Measurements from ENCODE around the gene GSDMA. TPM values are rescaled to one million over a fixed set of nuclear protein-coding genes. Genes with fewer than 3 reads are reported as not detected.

The GSDMA gene
- total and polyA plus RNA-seq, 4 donors: 0.06 to 0.23 (median 0.13) TPM

DNA sequence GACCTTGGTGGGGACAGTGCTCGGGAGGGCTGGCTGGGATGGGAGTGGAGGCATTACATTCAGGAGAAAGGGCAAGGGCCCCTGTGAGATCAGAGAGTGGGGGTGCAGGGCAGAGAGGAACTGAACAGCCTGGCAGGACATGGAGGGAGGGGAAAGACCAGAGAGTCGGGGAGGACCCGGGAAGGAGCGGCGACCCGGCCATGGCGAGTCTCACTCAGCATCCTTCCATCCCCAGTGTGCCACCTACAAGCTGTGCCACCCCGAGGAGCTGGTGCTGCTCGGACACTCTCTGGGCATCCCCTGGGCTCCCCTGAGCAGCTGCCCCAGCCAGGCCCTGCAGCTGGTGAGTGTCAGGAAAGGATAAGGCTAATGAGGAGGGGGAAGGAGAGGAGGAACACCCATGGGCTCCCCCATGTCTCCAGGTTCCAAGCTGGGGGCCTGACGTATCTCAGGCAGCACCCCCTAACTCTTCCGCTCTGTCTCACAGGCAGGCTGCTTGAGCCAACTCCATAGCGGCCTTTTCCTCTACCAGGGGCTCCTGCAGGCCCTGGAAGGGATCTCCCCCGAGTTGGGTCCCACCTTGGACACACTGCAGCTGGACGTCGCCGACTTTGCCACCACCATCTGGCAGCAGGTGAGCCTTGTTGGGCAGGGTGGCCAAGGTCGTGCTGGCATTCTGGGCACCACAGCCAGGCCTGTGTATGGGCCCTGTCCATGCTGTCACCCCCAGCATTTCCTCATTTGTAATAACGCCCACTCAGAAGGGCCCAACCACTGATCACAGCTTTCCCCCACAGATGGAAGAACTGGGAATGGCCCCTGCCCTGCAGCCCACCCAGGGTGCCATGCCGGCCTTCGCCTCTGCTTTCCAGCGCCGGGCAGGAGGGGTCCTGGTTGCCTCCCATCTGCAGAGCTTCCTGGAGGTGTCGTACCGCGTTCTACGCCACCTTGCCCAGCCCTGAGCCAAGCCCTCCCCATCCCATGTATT is 53.5 kb downstream of the GSDMA start:
- no peak for DNase-seq (ENCODE audit: low spot score)
- H3K4me1 ChIP-seq (ENCODE audit: control insufficient read depth in 4 of 4, insufficient read depth in 4 of 4, low read length in 3 of 4): peaks cover 0 to 9% (median 0%) of the 10 kb centered on the region in 4 donors
- no peaks in the 10 kb centered on the region for H3K9me3 ChIP-seq (ENCODE audit: control insufficient read depth in 4 of 4, low read length in 3 of 4)
- no peaks in the 10 kb centered on the region for H3K27me3 ChIP-seq (ENCODE audit: control insufficient read depth in 4 of 4, insufficient read depth in 4 of 4, low read length in 3 of 4)
- H3K4me3 ChIP-seq (ENCODE audit: low read depth in 1 of 3, low read length in 3 of 3): no peak overlapping the region
- no peak for TF ChIP-seq EGR1 (IDR thresholded peaks at IDR 0.05; ENCODE audit: low read depth in 2 of 2)
- 82% methylated on average over 26 of the region's 26 CpGs for WGBS
- H3K9ac ChIP-seq (ENCODE audit: low read depth in 1 of 2, low read length in 2 of 2): no peak overlapping the region
- no peak overlapping the region for H3K27ac ChIP-seq (ENCODE audit: low read depth in 1 of 2, low read length in 2 of 2)
- peaks cover 0 to 6% (median 0%) of the 10 kb centered on the region in 4 donors for H3K36me3 ChIP-seq (ENCODE audit: control insufficient read depth in 4 of 4, insufficient read depth in 3 of 4, low read depth in 1 of 4, low read length in 3 of 4)

GRCh38 chr17:40017422-40018080 is 54.7 kb downstream of the GSDMA start:
- Histone ChIP-seq H3K27me3 (ENCODE audit: control insufficient read depth in 4 of 4, insufficient read depth in 4 of 4, low read length in 3 of 4) (no peaks in the 10 kb centered on the region), H3K27ac (ENCODE audit: low read depth in 1 of 2, low read length in 2 of 2) (no peak overlapping the region), H3K36me3 (ENCODE audit: control insufficient read depth in 4 of 4, insufficient read depth in 3 of 4, low read depth in 1 of 4, low read length in 3 of 4) (peaks cover 0 to 17% (median 7%) of the 10 kb centered on the region in 4 donors), H3K9ac (ENCODE audit: low read depth in 1 of 2, low read length in 2 of 2) (no peak overlapping the region), H3K4me1 (ENCODE audit: control insufficient read depth in 4 of 4, insufficient read depth in 4 of 4, low read length in 3 of 4) (peaks cover 0 to 9% (median 0%) of the 10 kb centered on the region in 4 donors), H3K4me3 (ENCODE audit: low read depth in 1 of 3, low read length in 3 of 3) (no peak overlapping the region), H3K9me3 (ENCODE audit: control insufficient read depth in 4 of 4, low read length in 3 of 4) (no peaks in the 10 kb centered on the region)
- no peak for DNase-seq (ENCODE audit: low spot score)
- TF ChIP-seq RXRA (IDR thresholded peaks at IDR 0.05) (no peak), HNF4G (IDR thresholded peaks at IDR 0.05) (no peak), SP1 (IDR thresholded peaks at IDR 0.05) (no peak), TAF1 (conservative IDR thresholded peaks at IDR 0.05) (no peak), GABPA (IDR thresholded peaks at IDR 0.05 in 1 of 2, conservative IDR thresholded peaks at IDR 0.05 in 1 of 2) (no peak), JUND (IDR thresholded peaks at IDR 0.05) (no peak), YY1 (IDR thresholded peaks at IDR 0.05) (no peak), RAD21 (IDR thresholded peaks at IDR 0.05) (no peak), FOXA2 (IDR thresholded peaks at IDR 0.05) (no peak), EGR1 (IDR thresholded peaks at IDR 0.05; ENCODE audit: low read depth in 2 of 2) (no peak), NR2F2 (IDR thresholded peaks at IDR 0.05) (no peak), HNF4A (conservative IDR thresholded peaks at IDR 0.05) (no peak), FOXA1 (IDR thresholded peaks at IDR 0.05) (no peak)
- TF ChIP-seq, protein P1, sequence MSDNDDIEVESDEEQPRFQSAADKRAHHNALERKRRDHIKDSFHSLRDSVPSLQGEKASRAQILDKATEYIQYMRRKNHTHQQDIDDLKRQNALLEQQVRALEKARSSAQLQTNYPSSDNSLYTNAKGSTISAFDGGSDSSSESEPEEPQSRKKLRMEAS (IDR thresholded peaks at IDR 0.05): no peak
- TF ChIP-seq, protein P2, sequence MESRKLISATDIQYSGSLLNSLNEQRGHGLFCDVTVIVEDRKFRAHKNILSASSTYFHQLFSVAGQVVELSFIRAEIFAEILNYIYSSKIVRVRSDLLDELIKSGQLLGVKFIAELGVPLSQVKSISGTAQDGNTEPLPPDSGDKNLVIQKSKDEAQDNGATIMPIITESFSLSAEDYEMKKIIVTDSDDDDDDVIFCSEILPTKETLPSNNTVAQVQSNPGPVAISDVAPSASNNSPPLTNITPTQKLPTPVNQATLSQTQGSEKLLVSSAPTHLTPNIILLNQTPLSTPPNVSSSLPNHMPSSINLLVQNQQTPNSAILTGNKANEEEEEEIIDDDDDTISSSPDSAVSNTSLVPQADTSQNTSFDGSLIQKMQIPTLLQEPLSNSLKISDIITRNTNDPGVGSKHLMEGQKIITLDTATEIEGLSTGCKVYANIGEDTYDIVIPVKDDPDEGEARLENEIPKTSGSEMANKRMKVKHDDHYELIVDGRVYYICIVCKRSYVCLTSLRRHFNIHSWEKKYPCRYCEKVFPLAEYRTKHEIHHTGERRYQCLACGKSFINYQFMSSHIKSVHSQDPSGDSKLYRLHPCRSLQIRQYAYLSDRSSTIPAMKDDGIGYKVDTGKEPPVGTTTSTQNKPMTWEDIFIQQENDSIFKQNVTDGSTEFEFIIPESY (IDR thresholded peaks at IDR 0.05): no peak
- TF ChIP-seq, protein P3, sequence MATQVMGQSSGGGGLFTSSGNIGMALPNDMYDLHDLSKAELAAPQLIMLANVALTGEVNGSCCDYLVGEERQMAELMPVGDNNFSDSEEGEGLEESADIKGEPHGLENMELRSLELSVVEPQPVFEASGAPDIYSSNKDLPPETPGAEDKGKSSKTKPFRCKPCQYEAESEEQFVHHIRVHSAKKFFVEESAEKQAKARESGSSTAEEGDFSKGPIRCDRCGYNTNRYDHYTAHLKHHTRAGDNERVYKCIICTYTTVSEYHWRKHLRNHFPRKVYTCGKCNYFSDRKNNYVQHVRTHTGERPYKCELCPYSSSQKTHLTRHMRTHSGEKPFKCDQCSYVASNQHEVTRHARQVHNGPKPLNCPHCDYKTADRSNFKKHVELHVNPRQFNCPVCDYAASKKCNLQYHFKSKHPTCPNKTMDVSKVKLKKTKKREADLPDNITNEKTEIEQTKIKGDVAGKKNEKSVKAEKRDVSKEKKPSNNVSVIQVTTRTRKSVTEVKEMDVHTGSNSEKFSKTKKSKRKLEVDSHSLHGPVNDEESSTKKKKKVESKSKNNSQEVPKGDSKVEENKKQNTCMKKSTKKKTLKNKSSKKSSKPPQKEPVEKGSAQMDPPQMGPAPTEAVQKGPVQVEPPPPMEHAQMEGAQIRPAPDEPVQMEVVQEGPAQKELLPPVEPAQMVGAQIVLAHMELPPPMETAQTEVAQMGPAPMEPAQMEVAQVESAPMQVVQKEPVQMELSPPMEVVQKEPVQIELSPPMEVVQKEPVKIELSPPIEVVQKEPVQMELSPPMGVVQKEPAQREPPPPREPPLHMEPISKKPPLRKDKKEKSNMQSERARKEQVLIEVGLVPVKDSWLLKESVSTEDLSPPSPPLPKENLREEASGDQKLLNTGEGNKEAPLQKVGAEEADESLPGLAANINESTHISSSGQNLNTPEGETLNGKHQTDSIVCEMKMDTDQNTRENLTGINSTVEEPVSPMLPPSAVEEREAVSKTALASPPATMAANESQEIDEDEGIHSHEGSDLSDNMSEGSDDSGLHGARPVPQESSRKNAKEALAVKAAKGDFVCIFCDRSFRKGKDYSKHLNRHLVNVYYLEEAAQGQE (IDR thresholded peaks at IDR 0.05): no peak
- TF ChIP-seq, protein P4, sequence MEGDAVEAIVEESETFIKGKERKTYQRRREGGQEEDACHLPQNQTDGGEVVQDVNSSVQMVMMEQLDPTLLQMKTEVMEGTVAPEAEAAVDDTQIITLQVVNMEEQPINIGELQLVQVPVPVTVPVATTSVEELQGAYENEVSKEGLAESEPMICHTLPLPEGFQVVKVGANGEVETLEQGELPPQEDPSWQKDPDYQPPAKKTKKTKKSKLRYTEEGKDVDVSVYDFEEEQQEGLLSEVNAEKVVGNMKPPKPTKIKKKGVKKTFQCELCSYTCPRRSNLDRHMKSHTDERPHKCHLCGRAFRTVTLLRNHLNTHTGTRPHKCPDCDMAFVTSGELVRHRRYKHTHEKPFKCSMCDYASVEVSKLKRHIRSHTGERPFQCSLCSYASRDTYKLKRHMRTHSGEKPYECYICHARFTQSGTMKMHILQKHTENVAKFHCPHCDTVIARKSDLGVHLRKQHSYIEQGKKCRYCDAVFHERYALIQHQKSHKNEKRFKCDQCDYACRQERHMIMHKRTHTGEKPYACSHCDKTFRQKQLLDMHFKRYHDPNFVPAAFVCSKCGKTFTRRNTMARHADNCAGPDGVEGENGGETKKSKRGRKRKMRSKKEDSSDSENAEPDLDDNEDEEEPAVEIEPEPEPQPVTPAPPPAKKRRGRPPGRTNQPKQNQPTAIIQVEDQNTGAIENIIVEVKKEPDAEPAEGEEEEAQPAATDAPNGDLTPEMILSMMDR (IDR thresholded peaks at IDR 0.05; ENCODE audit: low read depth, low read length, missing input control): no peak
- TF ChIP-seq, protein P5, sequence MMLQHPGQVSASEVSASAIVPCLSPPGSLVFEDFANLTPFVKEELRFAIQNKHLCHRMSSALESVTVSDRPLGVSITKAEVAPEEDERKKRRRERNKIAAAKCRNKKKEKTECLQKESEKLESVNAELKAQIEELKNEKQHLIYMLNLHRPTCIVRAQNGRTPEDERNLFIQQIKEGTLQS (IDR thresholded peaks at IDR 0.05): no peak
- WGBS: 66% methylated on average over 15 of the region's 15 CpGs
